T-cell (primary cell): Measurements from ENCODE around the gene PLEKHA7. TPM values are rescaled to one million over a fixed set of nuclear protein-coding genes. Genes with fewer than 3 reads are reported as not detected.
A peak's percentile ranks its signal among the peaks of the same experiment; 100 is the strongest.

Experiments used
- ATAC-seq, 4 experiments: fragments of 200-7000 bp in 3 of 4; fragments of 150-1000 bp in 1 of 4; cut with Tn5 transposase; replicated peaks in 1 of 4; 1 replicate in 3 of 4; 2 replicates in 1 of 4; pipeline ENCODE4 v1.10.0; 2021; ENCODE audit warnings: moderate library complexity in 3 of 4, mild to moderate bottlenecking in 2 of 4, moderate number of reproducible peaks in 1 of 4
- CTCF ChIA-PET, 2 donors: fragments of 300-600 bp; sonication (Branson Sonifier 250); formaldehyde crosslinking; loops; one replicate each; lab custom pipeline; 2022; ENCODE audit warnings: antibody characterized with exemption in 2 of 2; lab: Charles Lee
- POLR2A ChIA-PET, 2 donors: fragments of 300-600 bp; sonication (Branson Sonifier 250); formaldehyde crosslinking; loops; one replicate each; lab custom pipeline; 2022; ENCODE audit warnings: antibody characterized with exemption in 2 of 2; lab: Charles Lee
- DNase-seq, 35 experiments: peaks; one replicate each; pipeline versions ENCODE4 v3.0.0 to v3.0.0-alpha.2; 2013 to 2023
- H3K27ac ChIP-seq: one replicate; pipeline ENCODE4 v1.5.1; 2013; ENCODE audit warnings: low read length
- H3K27me3 ChIP-seq, 2 experiments: replicated peaks in 1 of 2; 1 replicate in 1 of 2; 2 replicates in 1 of 2; pipeline versions ENCODE4 v1.6.1 to v1.7.0; 2013; ENCODE audit warnings: low read length in 1 of 2, mixed read lengths in 1 of 2; ENCODE audit not compliant: control insufficient read depth in 2 of 2, insufficient read depth in 2 of 2; ENCODE audit errors: extremely low read depth in 1 of 2
- H3K36me3 ChIP-seq, 2 donors: 1 replicate in 1 of 2; 2 replicates in 1 of 2; pipeline versions ENCODE4 v1.6.1 to v1.7.0; 2013; ENCODE audit warnings: low read length in 1 of 2; ENCODE audit not compliant: control insufficient read depth in 2 of 2, insufficient read depth in 1 of 2; ENCODE audit errors: extremely low read depth in 1 of 2
- H3K4me1 ChIP-seq, 2 experiments: 1 replicate in 1 of 2; 2 replicates in 1 of 2; pipeline versions ENCODE4 v1.6.1 to v1.7.0; 2013; ENCODE audit warnings: low read length in 2 of 2, mixed read lengths in 1 of 2; ENCODE audit not compliant: insufficient read depth in 2 of 2, control insufficient read depth in 1 of 2; ENCODE audit errors: extremely low read depth in 1 of 2
- H3K4me3 ChIP-seq, 2 donors: 1 replicate in 1 of 2; 2 replicates in 1 of 2; pipeline versions ENCODE4 v1.5.1 to v1.7.0; 2013; ENCODE audit warnings: mild to moderate bottlenecking in 2 of 2, low read length in 1 of 2, moderate library complexity in 1 of 2; ENCODE audit not compliant: control insufficient read depth in 1 of 2; ENCODE audit errors: extremely low read depth in 1 of 2
- H3K9me3 ChIP-seq: 2 replicates; pipeline ENCODE4 v1.7.0; 2013
- H3K27ac Mint-ChIP-seq, 2 donors: one replicate each; pipeline ENCODE4 v1.8.0; 2020 to 2021; ENCODE audit warnings: mild to moderate bottlenecking in 2 of 2, mixed read lengths in 2 of 2
- H3K27me3 Mint-ChIP-seq, 2 donors: one replicate each; pipeline ENCODE4 v1.8.0; 2021 to 2022; ENCODE audit warnings: mixed read lengths in 2 of 2
- H3K36me3 Mint-ChIP-seq: one replicate; pipeline ENCODE4 v1.8.0; 2021; ENCODE audit warnings: mixed read lengths
- H3K4me1 Mint-ChIP-seq, 3 donors: one replicate each; pipeline ENCODE4 v1.8.0; 2020 to 2022; ENCODE audit warnings: mixed read lengths in 3 of 3, mild to moderate bottlenecking in 1 of 3
- H3K4me3 Mint-ChIP-seq, 3 donors: one replicate each; pipeline ENCODE4 v1.8.0; 2020 to 2022; ENCODE audit warnings: mild to moderate bottlenecking in 3 of 3, mixed read lengths in 3 of 3, moderate library complexity in 3 of 3
- H3K9me3 Mint-ChIP-seq, 3 donors: one replicate each; pipeline ENCODE4 v1.8.0; 2020 to 2022; ENCODE audit warnings: mixed read lengths in 3 of 3
- WGBS: methylation state at CpG from one replicate; pipeline ENCODE4 v1.1.5; 2013; ENCODE audit warnings: missing lambda C conversion rate; ENCODE audit not compliant: insufficient coverage; 5-methylcytosine and 5-hydroxymethylcytosine counted together
- total RNA-seq, 35 experiments: library from RNA in 6 of 35; stranded (reverse) in 6 of 35; fragments of 120-200 nt in 1 of 35; gene quantifications; one replicate each; pipeline versions ENCODE4 v1.2.1 to v1.2.4 and lab custom pipeline; 2013 to 2026

PLEKHA7 gene
- total RNA-seq, 5 donors from 2014 or later (not counting 1 experiment from before 2014, with no cell fraction given) = 4.8 to 8.8 (median 5.8) TPM

DNA sequence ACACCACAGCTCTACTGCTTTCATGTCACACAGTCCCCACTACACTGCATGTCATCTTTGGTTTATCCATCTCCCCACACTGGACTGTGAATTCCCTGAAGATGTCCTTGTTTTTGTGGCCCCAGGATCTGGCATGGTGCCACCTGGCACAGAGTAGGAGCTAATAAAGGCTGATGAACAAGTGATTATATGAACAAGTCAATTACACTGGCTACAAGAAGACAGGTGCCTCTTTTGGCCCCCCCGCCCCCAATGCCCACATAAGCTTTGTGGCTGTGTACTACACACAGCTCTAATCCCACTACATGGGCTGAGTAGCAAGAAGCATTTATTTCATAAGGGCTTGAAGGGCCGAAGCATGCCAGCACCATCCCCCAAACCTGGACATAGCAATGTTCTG is 24.7 kb downstream of the PLEKHA7 start:
- no peaks in the 10 kb centered on the region for H3K9me3 Mint-ChIP-seq
- H3K36me3 Mint-ChIP-seq = no peaks in the 10 kb centered on the region
- CTCF ChIA-PET = interaction anchor here in 1 of 2 donors (0.6 kb wide), 1 partner anchor 42 kb away, joined by 3 read pairs; no protein-coding TSS in a partner anchor
- H3K27ac Mint-ChIP-seq = no peak overlapping the region
- Histone ChIP-seq H3K4me1 (peaks cover 0 to 20% of the 10 kb centered on the region in 2 experiments), H3K36me3 (no peaks in the 10 kb centered on the region), H3K27me3 (no peaks in the 10 kb centered on the region), H3K9me3 (no peaks in the 10 kb centered on the region), H3K4me3 (no peak overlapping the region), H3K27ac (no peak overlapping the region)
- WGBS = no CpG with 5 or more reads among the region's 2 CpGs
- H3K27me3 Mint-ChIP-seq = no peaks in the 10 kb centered on the region
- DNase-seq (no peak), ATAC-seq (no peak)
- H3K4me3 Mint-ChIP-seq = no peak overlapping the region
- peaks cover 26 to 27% (median 27%) of the 10 kb centered on the region in 3 donors for H3K4me1 Mint-ChIP-seq
- POLR2A ChIA-PET = no interaction called here

DNA sequence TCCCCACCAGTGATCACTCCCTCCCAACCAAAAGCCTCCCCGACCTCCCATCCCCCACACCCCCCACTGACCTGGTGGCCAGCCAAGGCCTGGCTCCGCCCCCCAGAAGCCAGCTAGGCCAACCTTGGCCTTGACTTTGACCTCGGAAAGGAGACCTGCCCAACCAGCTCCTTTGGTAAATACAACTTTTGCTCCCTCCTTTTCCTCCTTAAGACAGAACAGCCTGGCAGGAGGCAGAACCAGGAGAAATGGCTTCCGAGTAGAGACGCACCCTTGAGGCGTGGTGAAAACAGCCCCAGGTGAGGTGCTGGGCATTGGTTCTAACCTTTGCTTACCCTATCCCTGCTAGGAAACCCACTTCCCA is 27.0 kb downstream of the PLEKHA7 start:
- Mint-ChIP-seq H3K4me1 (peaks cover 26 to 27% (median 27%) of the 10 kb centered on the region in 3 donors), H3K36me3 (no peaks in the 10 kb centered on the region), H3K9me3 (no peaks in the 10 kb centered on the region), H3K27ac (peak overlapping the region; percentile 76 to 92), H3K4me3 (peak overlapping the region in 1 of 3 donors; percentile 25), H3K27me3 (no peaks in the 10 kb centered on the region)
- Histone ChIP-seq H3K4me3 (no peak overlapping the region), H3K27me3 (no peaks in the 10 kb centered on the region), H3K4me1 (peaks cover 0 to 20% of the 10 kb centered on the region in 2 experiments), H3K36me3 (no peaks in the 10 kb centered on the region), H3K27ac (peak overlapping the region; percentile 57), H3K9me3 (no peaks in the 10 kb centered on the region)
- no peak for DNase-seq
- ChIA-PET POLR2A (no interaction called here), CTCF (no interaction called here)
- no peak for ATAC-seq
- WGBS = 89% methylated on average over 5 of the region's 6 CpGs

DNA sequence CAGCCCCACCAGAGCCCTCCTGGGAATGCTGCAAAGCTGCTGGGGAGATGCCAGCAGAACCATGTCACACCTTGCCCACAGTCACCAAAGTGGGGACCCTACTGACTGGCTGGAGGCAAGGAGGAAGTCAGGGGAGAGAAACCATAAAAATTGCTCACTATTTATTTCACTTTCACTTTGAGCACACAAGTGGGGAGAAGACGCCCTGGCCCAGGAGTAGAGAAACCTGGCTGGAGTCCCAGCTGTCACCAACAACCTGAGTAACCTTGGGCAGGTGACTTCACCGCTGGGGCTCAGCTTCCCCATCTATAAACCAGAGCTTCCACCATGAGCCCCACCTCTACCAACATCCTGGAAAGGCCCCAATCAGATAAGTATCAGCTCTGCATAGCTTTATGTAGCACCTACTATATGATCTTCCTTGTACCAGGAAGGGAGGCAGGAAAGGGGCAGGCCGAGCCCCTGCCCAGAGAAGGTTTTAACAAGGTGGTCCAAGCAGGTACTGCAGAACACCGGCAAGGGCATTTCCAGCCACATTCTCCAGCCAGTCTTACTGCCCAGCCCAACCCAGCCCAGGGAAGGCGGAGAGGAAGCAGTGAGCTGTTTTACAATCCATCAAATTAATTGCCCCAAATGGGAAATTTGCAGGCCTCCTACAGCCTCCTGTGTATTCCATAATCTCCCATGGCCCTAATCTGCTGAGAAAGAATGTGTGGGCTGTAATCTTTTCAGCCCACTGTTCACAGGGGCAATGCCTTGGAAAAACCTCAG is 27.6 kb downstream of the PLEKHA7 start:
- Histone ChIP-seq H3K4me1 (peaks cover 0 to 20% of the 10 kb centered on the region in 2 experiments), H3K4me3 (no peak overlapping the region), H3K9me3 (no peaks in the 10 kb centered on the region), H3K36me3 (no peaks in the 10 kb centered on the region), H3K27ac (peak overlapping the region; percentile 57), H3K27me3 (no peaks in the 10 kb centered on the region)
- Mint-ChIP-seq H3K27me3 (no peaks in the 10 kb centered on the region), H3K27ac (peak overlapping the region; percentile 91 to 92), H3K4me1 (peaks cover 26 to 27% (median 27%) of the 10 kb centered on the region in 3 donors), H3K4me3 (peak overlapping the region; percentile 23 to 57 (median 47)), H3K9me3 (no peaks in the 10 kb centered on the region), H3K36me3 (no peaks in the 10 kb centered on the region)
- peak in 33 of 35 experiments; percentile 2 to 66 (median 28) for DNase-seq
- ChIA-PET POLR2A (no interaction called here), CTCF (no interaction called here)
- WGBS = 21% methylated on average over 4 of the region's 5 CpGs
- ATAC-seq = peak; percentile 72 to 93 (median 78)

DNA sequence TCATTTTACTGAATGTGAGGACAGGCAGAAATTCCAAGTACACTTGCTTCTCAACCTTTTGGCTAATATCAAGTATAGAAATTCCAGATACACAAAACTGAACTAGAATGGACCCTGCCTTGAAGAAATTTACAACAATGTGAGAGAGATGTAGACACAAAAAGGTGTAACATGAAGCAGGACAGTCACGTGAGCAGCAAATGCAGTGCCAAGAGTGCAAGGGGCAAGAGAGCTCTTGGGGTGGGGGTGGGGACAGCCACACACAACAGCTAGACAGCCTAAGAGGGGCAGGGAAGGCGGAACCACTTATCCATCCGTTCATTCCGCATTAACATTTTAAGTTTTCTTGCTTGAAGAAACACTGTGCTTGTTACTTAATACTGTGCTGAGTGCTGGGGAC is 28.9 kb downstream of the PLEKHA7 start:
- Mint-ChIP-seq H3K27ac (peak overlapping the region in 1 of 2 donors; percentile 92), H3K4me1 (peaks cover 26 to 27% (median 27%) of the 10 kb centered on the region in 3 donors)

DNA sequence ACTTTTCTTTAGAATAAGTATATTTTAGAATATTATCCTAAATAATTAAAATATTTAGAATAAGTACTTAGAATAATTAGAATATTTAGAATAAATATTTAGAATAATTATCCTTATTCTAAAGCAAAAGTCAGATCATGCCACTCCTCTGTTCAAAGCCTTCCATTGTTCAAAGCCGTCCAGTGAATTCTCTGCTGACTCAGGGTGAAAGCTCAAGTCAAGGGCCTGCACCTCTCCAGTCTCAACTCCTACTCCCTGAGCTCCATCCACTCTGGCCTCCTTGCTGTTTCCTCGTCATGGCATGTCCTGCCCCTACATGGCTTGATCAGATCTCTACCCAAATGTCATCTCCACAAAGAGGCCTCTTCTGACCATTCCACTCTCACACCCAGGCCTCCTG is 30.0 kb downstream of the PLEKHA7 start:
- POLR2A ChIA-PET = no interaction called here

More for the DNA sequence above, 28.9 kb downstream of the PLEKHA7 start:
- no peak for ATAC-seq
- no peaks in the 10 kb centered on the region for H3K27me3 Mint-ChIP-seq
- H3K36me3 Mint-ChIP-seq = no peaks in the 10 kb centered on the region
- Histone ChIP-seq H3K9me3 (no peaks in the 10 kb centered on the region), H3K27me3 (no peaks in the 10 kb centered on the region), H3K4me3 (no peak overlapping the region), H3K27ac (peak overlapping the region; percentile 57), H3K4me1 (peaks cover 0 to 20% of the 10 kb centered on the region in 2 experiments), H3K36me3 (no peaks in the 10 kb centered on the region)
- ChIA-PET POLR2A (no interaction called here), CTCF (no interaction called here)
- no peak for DNase-seq
- no CpG with 5 or more reads among the region's 4 CpGs for WGBS
- H3K9me3 Mint-ChIP-seq = no peaks in the 10 kb centered on the region
- peak overlapping the region in 1 of 3 donors; percentile 57 for H3K4me3 Mint-ChIP-seq

DNA sequence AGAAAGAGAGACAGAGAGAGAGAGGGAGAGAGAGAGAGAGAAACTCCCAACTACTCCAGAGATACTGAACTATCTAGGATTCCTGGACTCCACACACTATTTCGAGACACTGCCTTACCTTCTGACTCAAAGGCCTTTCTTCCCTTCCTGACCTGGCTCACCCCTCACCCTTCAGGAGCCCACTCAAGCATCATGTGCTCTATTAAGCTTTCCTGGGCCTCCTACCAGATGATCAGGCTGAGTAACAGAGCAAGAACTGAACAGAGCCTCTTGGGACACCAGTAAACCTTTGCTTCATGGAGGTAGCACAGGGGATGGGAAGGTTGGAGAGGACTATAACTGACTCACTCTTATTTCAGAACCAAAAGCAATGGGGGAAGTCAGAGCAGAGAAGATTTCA is 31.4 kb downstream of the PLEKHA7 start:
- Histone ChIP-seq H3K36me3 (no peaks in the 10 kb centered on the region), H3K9me3 (no peaks in the 10 kb centered on the region), H3K4me3 (no peak overlapping the region), H3K27ac (no peak overlapping the region), H3K4me1 (peaks cover 0 to 20% of the 10 kb centered on the region in 2 experiments), H3K27me3 (no peaks in the 10 kb centered on the region)
- Mint-ChIP-seq H3K36me3 (peaks cover 5% of the 10 kb centered on the region), H3K9me3 (no peaks in the 10 kb centered on the region), H3K27ac (no peak overlapping the region), H3K27me3 (no peaks in the 10 kb centered on the region), H3K4me3 (no peak overlapping the region), H3K4me1 (peaks cover 24 to 25% (median 25%) of the 10 kb centered on the region in 3 donors)
- 100% methylated on average over 1 of the region's 1 CpG for WGBS
- ChIA-PET CTCF (no interaction called here), POLR2A (no interaction called here)
- DNase-seq (no peak), ATAC-seq (no peak)

More for the DNA sequence above, 30.0 kb downstream of the PLEKHA7 start:
- ATAC-seq (no peak), DNase-seq (no peak)
- Mint-ChIP-seq H3K9me3 (no peaks in the 10 kb centered on the region), H3K36me3 (peaks cover 5% of the 10 kb centered on the region), H3K27me3 (no peaks in the 10 kb centered on the region), H3K27ac (no peak overlapping the region), H3K4me3 (no peak overlapping the region), H3K4me1 (peaks cover 26 to 27% (median 27%) of the 10 kb centered on the region in 3 donors)
- Histone ChIP-seq H3K9me3 (no peaks in the 10 kb centered on the region), H3K27me3 (no peaks in the 10 kb centered on the region), H3K4me3 (no peak overlapping the region), H3K27ac (no peak overlapping the region), H3K36me3 (no peaks in the 10 kb centered on the region), H3K4me1 (peaks cover 0 to 20% of the 10 kb centered on the region in 2 experiments)
- CTCF ChIA-PET = no interaction called here
- WGBS = 94% methylated on average over 2 of the region's 2 CpGs
